A673 (cell line): ENCODE measurements around the gene PTGES3L.
"Not testable (repeated sequence)": the region's sequence is repeated elsewhere in the genome, so short reads cannot be mapped to it uniquely, and the experiment has no call there.

Experiments used
- EZH2 ChIP-seq: fragments of 200-600 bp; sonication (generic); IDR thresholded peaks from 2 replicates; pipeline ENCODE4 v1.6.1; 2017; ENCODE audit warnings: borderline replicate concordance, low read depth, mild to moderate bottlenecking, mixed read lengths, antibody characterized with exemption, low read length; ENCODE audit not compliant: poor library complexity, severe bottlenecking
- TF ChIP-seq, protein P1 (sequence below): fragments of 300-800, 200-600 bp; sonication (generic); conservative IDR thresholded peaks from 2 replicates; pipeline ENCODE4 v1.5.1; 2017; ENCODE audit warnings: low read depth, mild to moderate bottlenecking, antibody characterized with exemption, low read length, moderate library complexity, mixed read lengths

GRCh38 chr17:42923472-42923871 is 56.4 kb downstream of the PTGES3L start:
- TF ChIP-seq, protein P1, sequence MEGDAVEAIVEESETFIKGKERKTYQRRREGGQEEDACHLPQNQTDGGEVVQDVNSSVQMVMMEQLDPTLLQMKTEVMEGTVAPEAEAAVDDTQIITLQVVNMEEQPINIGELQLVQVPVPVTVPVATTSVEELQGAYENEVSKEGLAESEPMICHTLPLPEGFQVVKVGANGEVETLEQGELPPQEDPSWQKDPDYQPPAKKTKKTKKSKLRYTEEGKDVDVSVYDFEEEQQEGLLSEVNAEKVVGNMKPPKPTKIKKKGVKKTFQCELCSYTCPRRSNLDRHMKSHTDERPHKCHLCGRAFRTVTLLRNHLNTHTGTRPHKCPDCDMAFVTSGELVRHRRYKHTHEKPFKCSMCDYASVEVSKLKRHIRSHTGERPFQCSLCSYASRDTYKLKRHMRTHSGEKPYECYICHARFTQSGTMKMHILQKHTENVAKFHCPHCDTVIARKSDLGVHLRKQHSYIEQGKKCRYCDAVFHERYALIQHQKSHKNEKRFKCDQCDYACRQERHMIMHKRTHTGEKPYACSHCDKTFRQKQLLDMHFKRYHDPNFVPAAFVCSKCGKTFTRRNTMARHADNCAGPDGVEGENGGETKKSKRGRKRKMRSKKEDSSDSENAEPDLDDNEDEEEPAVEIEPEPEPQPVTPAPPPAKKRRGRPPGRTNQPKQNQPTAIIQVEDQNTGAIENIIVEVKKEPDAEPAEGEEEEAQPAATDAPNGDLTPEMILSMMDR, result not testable (repeated sequence)
- TF ChIP-seq EZH2, result not testable (repeated sequence)
